ENCODE measurements around the gene HCAR3.

GRCh38 chr12:122665349-122665748 lies 51.3 kb downstream of the HCAR3 start:
- TF ChIP-seq CTCF (IDR thresholded peaks at IDR 0.05): no peak
- TF ChIP-seq EZH2 (IDR thresholded peaks at IDR 0.05; ENCODE audit: borderline replicate concordance, insufficient read depth, low read depth, low read length, poor library complexity, severe bottlenecking): no peak

All from B cell (primary cell).